Fibroblast of skin of left quadriceps (primary cell): ENCODE measurements around the gene HRH1.
"Not testable (repeated sequence)": the region's sequence is repeated elsewhere in the genome, so short reads cannot be mapped to it uniquely, and the experiment has no call there.

Experiments
- DNase-seq, 2 experiments: peaks; one replicate each; pipeline ENCODE4 v3.0.0-alpha.2; 2013; ENCODE audit warnings: low read depth in 2 of 2

The HRH1 gene

DNA sequence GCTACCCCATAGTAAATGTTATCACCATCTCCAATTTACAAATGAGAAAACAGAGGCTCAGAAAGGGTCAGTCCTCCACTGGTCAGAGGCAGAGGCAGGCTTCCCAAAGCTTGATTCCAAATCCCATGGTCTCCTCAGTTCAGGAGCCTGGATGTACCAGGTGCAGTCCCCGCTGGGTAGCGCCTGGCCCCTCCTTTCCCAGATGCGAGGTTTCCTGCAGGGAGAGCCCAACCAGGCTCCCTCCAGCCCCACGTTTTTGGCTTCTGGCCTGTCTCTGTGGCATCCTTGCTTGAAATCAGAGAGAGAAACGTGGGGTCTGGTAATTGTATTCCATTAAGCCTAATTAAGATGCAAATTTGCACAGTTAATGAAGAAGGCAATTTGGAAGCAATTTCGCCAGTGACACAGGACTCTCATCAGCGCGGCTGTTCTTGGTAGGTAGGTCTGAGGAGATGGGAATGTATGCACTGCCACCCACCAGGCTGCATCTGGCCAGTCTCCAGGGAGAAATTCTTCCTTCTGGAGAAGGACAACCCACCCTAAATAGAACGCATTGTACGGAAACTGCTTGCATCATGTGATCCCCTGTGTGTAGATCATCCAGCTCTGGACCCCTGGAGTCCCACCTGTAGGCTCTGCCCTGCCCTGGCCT is 50.5 kb downstream of the HRH1 start:
- no peak for DNase-seq

DNA sequence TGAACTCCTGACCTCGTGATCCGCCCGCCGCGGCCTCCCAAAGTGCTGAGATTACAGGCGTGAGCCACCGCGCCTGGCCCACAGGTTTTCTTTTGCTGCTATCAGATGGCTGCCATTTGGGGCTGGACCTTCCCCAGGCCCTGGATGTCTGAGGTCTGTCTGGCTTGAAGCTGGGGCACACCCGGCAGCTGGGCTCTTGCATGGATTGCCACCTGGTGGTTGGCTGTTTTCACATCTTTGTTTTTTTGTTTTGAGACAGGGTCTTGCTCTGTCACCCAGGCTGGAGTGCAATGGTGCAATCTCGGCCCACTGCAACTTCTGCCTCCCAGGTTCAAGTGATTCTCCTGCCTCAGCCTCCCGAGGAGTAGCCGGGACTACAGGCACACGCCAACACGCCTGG is 51.6 kb downstream of the HRH1 start:
- DNase-seq = not testable (repeated sequence)

DNA sequence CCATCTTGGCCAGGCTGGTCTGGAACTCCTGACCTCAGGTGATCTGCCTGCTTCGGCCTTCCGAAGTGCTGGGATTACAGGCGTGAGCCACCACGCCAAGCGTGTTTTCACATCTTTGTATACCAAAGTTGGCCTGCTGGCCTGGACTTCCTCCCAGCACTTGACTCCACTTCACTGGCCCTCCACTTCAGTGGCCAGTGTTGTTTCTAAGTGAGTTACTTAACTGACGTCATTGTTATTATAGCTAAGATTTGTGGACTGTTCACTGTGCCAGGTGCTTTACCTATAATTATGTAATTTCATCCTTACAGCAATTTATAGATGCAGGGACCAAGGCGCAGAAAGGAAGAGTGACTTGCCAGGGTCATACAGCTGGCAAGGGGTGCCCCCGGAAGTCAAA is 52.0 kb downstream of the HRH1 start:
- DNase-seq = no peak

DNA sequence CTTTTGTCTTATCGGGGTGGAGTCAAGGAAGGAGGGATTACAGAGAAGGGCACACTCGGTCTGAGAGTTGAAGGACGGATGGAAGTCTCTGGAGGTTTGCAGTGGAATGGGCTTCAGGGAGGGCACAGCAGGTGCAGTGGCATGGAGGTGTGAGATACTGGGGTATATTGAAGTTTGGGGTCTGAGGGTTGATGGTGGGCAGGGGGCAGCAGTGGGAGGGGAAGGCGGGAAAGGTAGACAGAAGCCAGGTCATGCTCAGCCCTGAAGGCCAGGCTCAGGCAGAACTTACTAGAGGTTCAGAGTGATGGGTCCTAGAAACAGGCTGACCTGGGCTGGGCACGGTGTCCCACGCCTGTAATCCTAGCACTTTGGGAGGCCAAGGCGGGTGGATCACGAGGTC is 52.7 kb downstream of the HRH1 start:
- no peak for DNase-seq

- DNase-seq = no peak
These were observed 57.4 kb downstream of the HRH1 start for GRCh38 chr3:11211531-11212298.

GRCh38 chr3:11212299-11212608 is 58.0 kb downstream of the HRH1 start:
- DNase-seq = peak in 1 of 2 experiments; percentile 60

- no peak for DNase-seq
These were observed 58.5 kb downstream of the HRH1 start for GRCh38 chr3:11212784-11213183.

DNA sequence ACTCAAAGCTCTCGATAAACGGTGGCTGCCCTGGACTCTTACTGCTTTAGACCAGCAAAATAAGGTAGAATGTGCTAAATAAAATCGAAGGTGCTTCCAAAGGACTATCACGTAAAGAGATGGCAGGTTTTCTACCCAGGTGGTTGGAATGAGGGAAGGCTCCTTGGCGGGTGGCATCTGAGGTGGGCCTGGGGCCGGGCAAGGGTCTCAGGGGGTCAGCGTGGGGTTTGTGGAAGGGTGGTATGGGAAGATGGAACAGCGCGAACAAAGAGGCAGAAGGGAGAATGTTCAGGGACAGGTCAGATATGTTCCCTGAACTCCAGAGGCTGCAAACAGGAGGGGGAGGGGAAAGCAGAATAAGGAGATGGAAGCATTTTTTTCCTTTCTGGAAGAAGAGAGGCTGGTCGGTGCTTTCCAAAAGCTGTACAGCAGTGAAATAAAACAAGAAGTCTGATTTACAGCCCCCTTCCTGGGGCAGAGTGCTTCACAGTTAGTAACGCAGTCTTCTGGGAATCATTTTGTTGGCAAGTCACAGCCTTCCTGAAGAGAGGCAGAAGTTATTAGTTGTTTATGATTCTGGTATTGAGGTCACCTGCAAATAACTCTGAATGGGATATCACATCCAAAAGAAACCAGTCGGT is 59.6 kb downstream of the HRH1 start:
- no peak for DNase-seq

DNA sequence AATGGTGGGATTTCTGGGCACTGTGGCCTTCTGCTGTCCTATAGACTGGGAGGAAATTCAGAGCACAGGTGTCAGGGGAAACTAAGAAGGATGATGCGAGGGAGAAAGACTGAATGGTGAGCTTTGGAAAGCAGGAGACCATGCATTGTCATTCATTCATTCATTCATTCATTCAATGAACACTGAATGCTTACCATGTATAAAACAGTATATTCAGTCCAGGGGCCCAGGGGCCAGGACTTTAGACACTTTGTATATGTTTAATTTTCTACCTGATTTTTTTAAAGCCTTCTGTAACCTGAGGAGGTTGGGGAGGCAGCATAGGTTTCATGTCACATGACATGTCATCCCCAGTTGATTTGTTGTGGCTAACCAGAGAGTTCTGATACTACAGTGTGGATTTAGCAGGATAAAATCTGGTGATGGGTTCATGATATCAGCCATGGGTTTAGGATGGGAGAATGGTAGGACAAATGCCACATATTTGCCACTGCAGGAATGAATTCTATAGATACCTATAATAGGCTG is 60.2 kb downstream of the HRH1 start:
- no peak for DNase-seq

DNA sequence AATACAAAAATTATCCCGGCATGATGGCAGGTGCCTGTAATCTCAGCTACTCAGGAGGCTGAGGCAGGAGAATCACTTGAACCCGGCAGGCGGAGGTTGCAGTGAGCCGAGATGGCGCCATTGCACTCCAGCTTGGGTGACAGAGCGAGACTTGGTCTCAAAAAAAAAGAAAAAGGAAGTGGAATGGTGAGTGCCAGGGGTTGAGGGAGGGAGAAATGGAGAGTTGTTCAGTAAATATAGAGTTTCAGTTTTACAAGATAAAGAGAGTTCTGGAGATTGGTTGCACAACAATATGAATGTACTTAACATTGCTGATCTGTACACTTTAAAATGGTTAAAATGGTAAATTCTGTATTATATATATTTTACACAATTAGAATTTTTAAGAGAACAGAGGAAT is 63.1 kb downstream of the HRH1 start:
- not testable (repeated sequence) for DNase-seq

DNA sequence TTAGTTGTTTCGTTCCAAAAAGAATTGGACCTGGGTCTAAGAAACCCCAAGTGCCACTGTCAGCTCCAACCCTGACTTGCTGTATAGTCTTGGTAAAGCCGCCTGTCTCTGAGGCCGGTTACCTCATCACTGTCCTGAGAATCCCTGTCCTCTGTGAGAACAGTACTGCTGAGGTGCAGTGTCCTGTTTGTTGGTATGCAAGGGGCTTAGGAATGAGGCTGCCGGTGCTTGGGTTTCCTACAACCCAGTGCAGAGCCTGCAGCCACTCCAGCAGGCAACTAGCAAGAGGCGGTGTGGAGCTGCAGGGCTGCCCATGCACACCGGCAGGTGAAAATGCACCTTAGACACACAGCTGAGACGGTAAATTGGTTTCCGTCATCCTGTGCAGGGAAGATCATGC is 65.9 kb downstream of the HRH1 start:
- DNase-seq = no peak

DNA sequence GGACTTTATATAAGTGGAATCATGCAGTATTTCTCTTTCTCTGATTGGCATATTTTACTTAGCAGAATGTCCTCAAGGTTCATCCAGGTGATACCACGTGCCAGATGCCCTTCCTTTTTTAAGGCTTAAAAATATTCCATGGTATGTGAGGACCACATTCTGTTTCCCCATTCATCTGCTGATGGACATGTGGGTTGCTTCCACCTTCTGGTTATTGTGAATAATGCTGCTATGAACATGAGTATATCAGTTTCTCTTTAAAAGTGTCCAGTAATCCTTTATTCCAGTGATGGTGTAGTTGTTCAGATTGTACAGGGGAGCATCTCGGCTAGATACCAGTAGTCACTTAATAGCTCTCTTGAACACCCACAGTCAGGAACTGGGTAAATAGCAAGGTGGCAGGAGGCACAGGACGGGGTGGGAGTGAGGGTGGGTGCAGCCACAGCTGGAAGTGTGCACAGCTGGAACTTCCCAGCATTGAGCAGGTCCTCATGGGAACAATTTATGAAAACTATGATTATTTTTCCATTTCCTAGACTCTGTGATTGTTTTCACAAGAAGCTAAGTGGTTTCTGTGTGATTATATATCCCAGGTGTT is 67.6 kb downstream of the HRH1 start:
- no peak for DNase-seq

DNA sequence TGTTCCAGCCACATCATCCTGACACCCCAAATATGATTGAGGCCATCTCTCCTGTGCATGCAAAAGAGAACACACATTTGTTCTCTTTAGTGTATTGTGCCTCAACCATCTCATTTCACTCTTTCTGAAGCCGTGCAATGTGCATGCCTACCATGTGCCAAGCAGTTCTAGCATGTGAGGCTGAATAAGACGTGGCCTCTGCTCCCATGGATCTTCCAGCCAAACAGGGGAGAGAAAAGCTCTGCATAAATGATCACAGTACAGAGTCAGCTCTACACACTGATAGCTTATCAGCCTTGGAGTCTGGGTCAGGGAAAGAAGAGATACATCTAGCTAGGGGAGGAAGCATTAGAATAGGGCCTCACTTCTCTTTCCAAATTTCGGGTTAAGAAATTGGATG is 69.7 kb downstream of the HRH1 start:
- no peak for DNase-seq

DNA sequence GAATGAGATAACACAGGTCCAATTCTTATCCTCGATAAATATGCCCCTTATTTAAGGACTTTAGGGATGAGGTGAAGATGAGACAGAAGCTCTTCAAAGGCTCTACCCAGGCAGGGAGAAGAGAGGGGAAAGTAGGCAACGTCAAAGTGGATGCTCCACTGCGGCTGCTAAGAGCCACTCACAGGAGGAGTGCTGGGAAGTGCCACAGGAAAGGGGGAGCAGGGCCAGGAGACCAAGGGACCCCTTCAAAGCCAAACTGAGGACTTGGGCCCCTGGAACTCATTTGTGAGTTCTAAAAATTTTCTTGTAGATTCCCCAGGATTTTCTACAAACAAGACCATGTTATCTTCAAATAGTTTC is 70.6 kb downstream of the HRH1 start:
- DNase-seq = no peak

DNA sequence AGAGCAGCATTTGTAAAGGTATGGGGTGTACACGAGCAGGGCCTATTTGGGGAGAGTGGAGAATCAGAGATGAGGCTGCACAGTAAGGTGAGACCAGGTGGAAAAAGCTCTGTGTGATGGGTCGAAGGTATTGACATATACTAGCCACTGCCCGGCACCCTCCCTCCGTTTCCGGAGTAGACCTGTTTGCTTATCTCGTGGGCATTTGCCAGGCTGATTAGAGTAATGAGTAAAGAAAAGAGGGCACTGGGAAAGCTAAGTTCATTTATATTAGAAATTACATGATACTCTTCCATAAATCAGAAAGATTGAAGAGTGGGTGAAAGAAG is 71.7 kb downstream of the HRH1 start:
- no peak for DNase-seq

- no peak for DNase-seq
These were observed 73.7 kb downstream of the HRH1 start for GRCh38 chr3:11228041-11228440.

- no peak for DNase-seq
These were observed 75.8 kb downstream of the HRH1 start for GRCh38 chr3:11230125-11230524.

- DNase-seq = no peak
These were observed 76.5 kb downstream of the HRH1 start for GRCh38 chr3:11230832-11231231.

- no peak for DNase-seq
These were observed 81.1 kb downstream of the HRH1 start for GRCh38 chr3:11235385-11235784.

GRCh38 chr3:11236588-11237461 is 82.5 kb downstream of the HRH1 start:
- DNase-seq = peak; percentile 32

- peak; percentile 82 to 85 for DNase-seq
These were observed 83.8 kb downstream of the HRH1 start for GRCh38 chr3:11238060-11238459.

GRCh38 chr3:11238880-11239279 is 84.6 kb downstream of the HRH1 start:
- DNase-seq = peak; percentile 89 to 90
